Neural crest cell (in vitro differentiated cells): ENCODE data around the gene SIPA1. TPM values are rescaled to one million over a fixed set of nuclear protein-coding genes. Genes with fewer than 3 reads are reported as not detected.

Experiments used
- DNase-seq: peaks from one replicate; pipeline ENCODE4 v3.0.0; 2021; ENCODE audit warnings: low read depth, mixed read lengths, low spot score
- H3K27ac Mint-ChIP-seq: one replicate; pipeline ENCODE4 v1.8.0; 2021; ENCODE audit warnings: mild to moderate bottlenecking, mixed read lengths; ENCODE audit not compliant: unreplicated experiment
- H3K27me3 Mint-ChIP-seq: 2 replicates; pipeline ENCODE4 v1.8.0; 2021; ENCODE audit warnings: low read depth, mild to moderate bottlenecking, mixed read lengths
- H3K36me3 Mint-ChIP-seq: 2 replicates; pipeline ENCODE4 v1.8.0; 2021; ENCODE audit warnings: low read depth, mild to moderate bottlenecking, mixed read lengths
- H3K4me1 Mint-ChIP-seq: 2 replicates; pipeline ENCODE4 v1.8.0; 2021; ENCODE audit warnings: mixed read lengths
- H3K4me3 Mint-ChIP-seq: one replicate; pipeline ENCODE4 v1.8.0; 2021; ENCODE audit warnings: mild to moderate bottlenecking, mixed read lengths
- H3K9me3 Mint-ChIP-seq: 2 replicates; pipeline ENCODE4 v1.8.0; 2021; ENCODE audit warnings: mixed read lengths
- total RNA-seq: library from RNA; stranded (reverse); gene quantifications from 2 replicates; pipeline ENCODE4 v1.2.1, GENCODE V29; 2021
- TF ChIP-seq, protein P1 (sequence below): fragments of 200-600 bp; sonication (generic); conservative IDR thresholded peaks from 2 replicates; pipeline ENCODE4 v1.5.0; 2021; ENCODE audit warnings: antibody characterized with exemption, mild to moderate bottlenecking

SIPA1 gene
- total RNA-seq, 1 donor from 2014 or later = 17.5 TPM

DNA sequence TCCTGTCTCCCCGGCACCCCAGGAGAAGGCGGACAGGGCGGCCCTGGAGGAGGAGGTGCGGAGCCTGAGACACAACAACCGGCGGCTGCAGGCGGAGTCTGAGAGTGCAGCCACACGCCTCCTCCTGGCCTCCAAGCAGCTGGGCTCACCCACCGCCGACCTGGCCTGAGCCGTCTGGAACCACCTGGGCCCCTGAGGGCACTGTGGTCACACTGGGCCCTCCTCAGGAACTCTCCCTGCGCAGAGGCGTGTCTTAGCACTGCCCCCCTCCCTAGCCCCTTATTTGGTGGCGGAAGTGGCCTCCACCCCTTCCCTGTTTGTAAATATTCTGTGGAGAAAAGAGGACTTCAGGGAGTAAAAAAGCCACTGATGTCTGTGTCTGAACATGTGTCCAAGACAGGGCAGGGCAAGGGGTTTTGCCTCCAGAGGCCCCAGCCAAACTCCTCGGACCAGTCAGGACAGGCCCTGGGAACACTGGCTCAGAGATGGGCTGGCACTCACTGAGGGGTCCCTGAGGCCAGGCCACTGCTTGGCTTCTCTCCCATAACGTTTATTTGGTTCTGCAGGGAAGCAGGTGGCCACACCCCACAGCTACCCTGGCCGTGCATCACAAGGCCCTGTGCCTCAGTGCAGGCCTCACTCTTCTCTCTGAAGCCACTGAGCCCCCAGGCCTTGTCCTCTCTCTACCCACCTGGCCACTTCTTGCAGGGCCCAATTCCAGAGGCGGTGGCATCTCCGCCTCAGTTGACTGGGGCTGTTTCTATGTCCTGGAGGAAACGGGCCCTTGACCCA is 12.8 kb downstream of the SIPA1 start:
- peaks cover 4% of the 10 kb centered on the region for H3K36me3 Mint-ChIP-seq
- no peak overlapping the region for H3K4me3 Mint-ChIP-seq
- TF ChIP-seq, protein P1, sequence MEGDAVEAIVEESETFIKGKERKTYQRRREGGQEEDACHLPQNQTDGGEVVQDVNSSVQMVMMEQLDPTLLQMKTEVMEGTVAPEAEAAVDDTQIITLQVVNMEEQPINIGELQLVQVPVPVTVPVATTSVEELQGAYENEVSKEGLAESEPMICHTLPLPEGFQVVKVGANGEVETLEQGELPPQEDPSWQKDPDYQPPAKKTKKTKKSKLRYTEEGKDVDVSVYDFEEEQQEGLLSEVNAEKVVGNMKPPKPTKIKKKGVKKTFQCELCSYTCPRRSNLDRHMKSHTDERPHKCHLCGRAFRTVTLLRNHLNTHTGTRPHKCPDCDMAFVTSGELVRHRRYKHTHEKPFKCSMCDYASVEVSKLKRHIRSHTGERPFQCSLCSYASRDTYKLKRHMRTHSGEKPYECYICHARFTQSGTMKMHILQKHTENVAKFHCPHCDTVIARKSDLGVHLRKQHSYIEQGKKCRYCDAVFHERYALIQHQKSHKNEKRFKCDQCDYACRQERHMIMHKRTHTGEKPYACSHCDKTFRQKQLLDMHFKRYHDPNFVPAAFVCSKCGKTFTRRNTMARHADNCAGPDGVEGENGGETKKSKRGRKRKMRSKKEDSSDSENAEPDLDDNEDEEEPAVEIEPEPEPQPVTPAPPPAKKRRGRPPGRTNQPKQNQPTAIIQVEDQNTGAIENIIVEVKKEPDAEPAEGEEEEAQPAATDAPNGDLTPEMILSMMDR = no peak
- DNase-seq = no peak
- H3K27ac Mint-ChIP-seq = no peak overlapping the region
- H3K9me3 Mint-ChIP-seq = no peaks in the 10 kb centered on the region
- H3K4me1 Mint-ChIP-seq = peaks cover 29% of the 10 kb centered on the region
- peaks cover 17% of the 10 kb centered on the region for H3K27me3 Mint-ChIP-seq

DNA sequence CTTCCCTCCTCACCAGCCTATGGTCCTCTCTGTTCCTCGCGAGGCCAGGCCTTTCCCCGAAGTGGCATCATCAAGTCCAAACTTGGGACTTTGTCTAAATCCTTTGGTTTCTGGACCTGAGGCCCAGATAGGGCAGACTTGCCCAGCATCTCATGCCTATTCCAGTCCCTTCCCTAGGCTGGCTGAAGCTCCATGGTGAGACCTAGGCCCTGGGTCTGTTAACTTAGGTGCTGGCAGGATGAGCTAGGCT is 13.4 kb downstream of the SIPA1 start:
- Mint-ChIP-seq H3K9me3 (no peaks in the 10 kb centered on the region), H3K4me1 (peaks cover 29% of the 10 kb centered on the region), H3K27ac (no peak overlapping the region), H3K27me3 (peaks cover 15% of the 10 kb centered on the region), H3K36me3 (peaks cover 6% of the 10 kb centered on the region), H3K4me3 (peak overlapping the region; percentile 78)
- TF ChIP-seq, protein P1 = no peak
- no peak for DNase-seq

DNA sequence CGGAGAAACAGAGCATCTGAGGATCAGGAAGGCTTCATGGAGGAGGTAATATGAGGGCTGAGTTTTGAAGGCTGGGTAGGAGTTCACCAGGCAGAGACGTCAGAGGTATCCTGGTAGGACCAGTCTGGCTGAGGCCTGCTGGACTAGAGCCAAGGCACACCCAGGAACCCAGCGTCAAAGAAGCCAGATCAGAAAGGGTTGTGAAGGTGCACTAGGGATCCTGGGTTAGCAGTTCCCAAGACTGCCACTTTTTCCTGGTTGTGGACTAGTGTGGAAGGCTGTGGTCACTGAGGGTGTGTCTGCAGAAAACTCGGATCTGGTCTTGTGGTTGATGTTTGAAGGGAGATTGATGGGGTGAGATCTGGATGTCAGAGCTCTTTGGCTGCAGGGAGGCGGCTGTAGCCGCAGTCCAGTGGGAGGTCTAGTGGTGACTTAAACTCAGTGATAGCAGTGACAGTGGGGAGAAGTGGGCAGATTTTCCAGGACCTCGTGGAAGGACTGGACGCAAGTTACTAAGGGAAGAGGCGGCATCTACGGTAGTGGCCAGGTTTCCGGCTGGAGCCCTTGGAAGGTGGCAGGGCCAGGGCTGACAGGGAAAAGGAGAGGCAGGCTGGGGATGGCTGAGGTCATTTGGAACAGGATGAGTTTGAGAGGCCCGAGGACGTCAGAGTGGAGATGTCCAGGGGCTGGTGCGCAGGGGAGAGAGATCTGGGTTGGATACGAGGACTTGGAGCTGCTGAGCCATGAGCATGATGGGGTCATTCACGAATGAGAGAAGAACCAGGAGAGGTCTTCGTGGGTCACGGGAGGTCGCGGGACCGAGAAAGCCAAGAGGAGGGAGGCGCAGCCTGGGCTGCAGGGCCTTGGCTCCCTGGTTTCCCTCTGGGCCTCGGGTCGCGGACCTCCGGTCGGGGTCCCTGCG is 13.9 kb downstream of the SIPA1 start:
- DNase-seq = no peak
- TF ChIP-seq, protein P1 = no peak
- Mint-ChIP-seq H3K4me1 (peaks cover 29% of the 10 kb centered on the region), H3K36me3 (peaks cover 9% of the 10 kb centered on the region), H3K4me3 (peak overlapping the region; percentile 78), H3K9me3 (no peaks in the 10 kb centered on the region), H3K27me3 (peaks cover 15% of the 10 kb centered on the region), H3K27ac (peak overlapping the region; percentile 73)

DNA sequence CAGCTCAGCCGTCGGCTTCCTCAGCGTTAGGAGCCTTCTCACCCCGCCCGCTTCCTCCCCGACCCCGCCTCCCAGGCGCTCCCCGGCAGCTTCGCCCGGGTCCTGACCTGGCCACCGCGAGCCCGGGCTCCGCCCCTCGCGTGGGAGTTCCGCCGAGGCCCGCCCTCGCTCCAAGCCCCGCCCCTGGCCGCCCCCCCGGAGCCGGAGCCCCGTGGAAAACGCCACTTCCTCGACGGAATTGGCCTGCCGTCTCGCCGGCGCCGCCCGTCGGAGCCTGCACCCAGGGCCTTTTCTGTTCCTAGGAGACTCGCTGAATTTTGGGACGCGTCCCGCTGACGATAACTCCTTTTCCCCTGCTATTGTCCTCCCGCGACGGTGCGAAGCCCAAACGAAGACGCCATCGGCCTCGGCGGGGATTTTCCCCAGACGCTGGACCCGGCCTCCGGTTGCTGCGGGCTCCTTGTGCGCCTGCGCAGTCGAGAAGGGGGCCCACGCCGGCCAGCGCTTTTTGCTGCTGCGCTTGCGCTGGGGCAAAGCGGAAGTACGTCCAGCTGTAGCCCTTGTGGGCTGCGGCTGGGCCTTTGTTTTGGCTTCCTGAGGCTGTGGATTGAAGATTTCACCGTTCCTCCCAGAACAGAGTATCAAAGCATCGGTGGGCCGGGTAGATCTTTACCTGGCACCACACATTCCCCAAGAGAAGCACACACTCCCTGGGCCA is 14.8 kb downstream of the SIPA1 start:
- peak overlapping the region; percentile 94 for H3K4me3 Mint-ChIP-seq
- H3K4me1 Mint-ChIP-seq = peaks cover 29% of the 10 kb centered on the region
- TF ChIP-seq, protein P1 = no peak
- peak; percentile 88 for DNase-seq
- peaks cover 14% of the 10 kb centered on the region for H3K27me3 Mint-ChIP-seq
- H3K27ac Mint-ChIP-seq = peak overlapping the region; percentile 99
- peaks cover 11% of the 10 kb centered on the region for H3K36me3 Mint-ChIP-seq
- no peaks in the 10 kb centered on the region for H3K9me3 Mint-ChIP-seq
